ENCODE measurements around the gene METTL25B.

METTL25B gene

DNA sequence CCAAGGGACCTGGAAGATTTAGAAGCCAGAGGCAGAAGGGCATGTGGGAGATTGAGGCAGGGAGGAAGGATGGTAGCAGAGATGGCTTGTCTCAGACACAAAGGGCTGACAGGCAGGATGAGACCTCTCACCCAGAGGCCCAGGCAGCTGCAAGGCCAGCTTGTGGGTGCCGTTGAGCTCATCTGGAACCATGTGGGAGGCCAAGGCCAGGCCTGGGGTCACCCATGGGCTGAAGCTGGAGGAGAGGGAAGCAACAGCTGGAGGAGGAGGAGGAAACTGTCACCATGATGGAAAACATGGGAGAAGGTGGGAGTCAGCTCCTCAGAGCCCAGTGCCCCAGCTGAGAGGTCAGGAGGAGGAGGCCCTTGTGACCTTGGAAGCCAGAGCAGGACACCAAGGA, 29.3 kb upstream of the METTL25B start:
- no peak overlapping the region for H3K9ac ChIP-seq (ENCODE audit: low read length)
- H3K9me3 ChIP-seq (ENCODE audit: insufficient read depth, low read length): no peaks in the 10 kb centered on the region
- H2AFZ ChIP-seq (ENCODE audit: low read depth, low read length): no peak overlapping the region
- TF ChIP-seq, protein P1, sequence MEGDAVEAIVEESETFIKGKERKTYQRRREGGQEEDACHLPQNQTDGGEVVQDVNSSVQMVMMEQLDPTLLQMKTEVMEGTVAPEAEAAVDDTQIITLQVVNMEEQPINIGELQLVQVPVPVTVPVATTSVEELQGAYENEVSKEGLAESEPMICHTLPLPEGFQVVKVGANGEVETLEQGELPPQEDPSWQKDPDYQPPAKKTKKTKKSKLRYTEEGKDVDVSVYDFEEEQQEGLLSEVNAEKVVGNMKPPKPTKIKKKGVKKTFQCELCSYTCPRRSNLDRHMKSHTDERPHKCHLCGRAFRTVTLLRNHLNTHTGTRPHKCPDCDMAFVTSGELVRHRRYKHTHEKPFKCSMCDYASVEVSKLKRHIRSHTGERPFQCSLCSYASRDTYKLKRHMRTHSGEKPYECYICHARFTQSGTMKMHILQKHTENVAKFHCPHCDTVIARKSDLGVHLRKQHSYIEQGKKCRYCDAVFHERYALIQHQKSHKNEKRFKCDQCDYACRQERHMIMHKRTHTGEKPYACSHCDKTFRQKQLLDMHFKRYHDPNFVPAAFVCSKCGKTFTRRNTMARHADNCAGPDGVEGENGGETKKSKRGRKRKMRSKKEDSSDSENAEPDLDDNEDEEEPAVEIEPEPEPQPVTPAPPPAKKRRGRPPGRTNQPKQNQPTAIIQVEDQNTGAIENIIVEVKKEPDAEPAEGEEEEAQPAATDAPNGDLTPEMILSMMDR (IDR thresholded peaks at IDR 0.05; ENCODE audit: low read depth, low read length): no peak
- TF ChIP-seq EZH2phosphoT487 (IDR thresholded peaks at IDR 0.05; ENCODE audit: low read depth): no peak
- no peak overlapping the region for H3K4me2 ChIP-seq (ENCODE audit: low read length)
- peaks cover 14% of the 10 kb centered on the region for H3K27me3 ChIP-seq (ENCODE audit: low read depth, low read length)
- no peaks in the 10 kb centered on the region for H3K36me3 ChIP-seq (replicated peaks; ENCODE audit: low read depth, low read length)
- no peak overlapping the region for H3K27ac ChIP-seq (ENCODE audit: low read length)
- no peaks in the 10 kb centered on the region for H4K20me1 ChIP-seq (ENCODE audit: insufficient read depth, low read length)
- H3K4me1 ChIP-seq (ENCODE audit: low read length): no peaks in the 10 kb centered on the region
- no peak overlapping the region for H3K4me3 ChIP-seq (ENCODE audit: low read length)
- no peaks in the 10 kb centered on the region for H3K79me2 ChIP-seq (ENCODE audit: low read length)

DNA sequence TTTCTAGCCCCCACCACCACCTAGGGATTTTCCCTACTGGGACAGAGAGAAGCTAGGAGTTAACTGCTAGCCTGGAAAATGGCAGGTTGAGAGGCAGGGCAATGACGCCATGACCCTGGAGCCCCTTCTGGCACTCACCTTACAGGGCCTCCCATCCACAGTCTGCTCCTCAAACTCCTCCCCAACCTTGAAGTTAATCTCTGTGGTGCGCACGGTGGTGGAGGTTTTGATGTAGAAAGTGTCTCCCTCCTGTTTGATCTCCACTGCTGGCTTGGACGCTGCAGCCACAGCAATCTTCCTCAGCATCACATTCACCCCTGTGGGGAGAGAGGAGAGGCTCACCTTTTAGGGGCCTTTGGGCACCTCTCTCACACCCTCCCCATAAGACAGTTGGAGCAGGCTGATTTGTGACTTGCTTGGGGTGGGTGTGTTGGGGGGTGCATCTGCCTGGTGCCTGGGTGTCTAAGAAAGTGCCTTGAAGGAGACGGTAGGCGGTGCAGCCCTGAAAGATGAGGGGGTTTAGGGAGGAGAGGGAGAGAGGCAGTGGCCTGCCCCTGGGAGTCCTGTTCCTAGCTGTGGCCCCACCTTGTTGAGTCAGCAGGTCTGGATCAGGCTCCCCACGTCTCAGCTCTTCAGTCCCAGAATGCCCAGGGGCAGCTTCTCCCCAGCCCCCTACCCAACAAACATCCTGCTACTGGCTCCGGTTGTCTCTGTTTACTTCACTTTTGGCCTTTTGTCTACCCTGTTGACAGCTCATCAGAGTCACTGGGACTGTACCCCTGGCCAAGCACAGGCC, 27.3 kb upstream of the METTL25B start:
- H3K79me2 ChIP-seq (ENCODE audit: low read length): no peaks in the 10 kb centered on the region
- H3K4me2 ChIP-seq (ENCODE audit: low read length): no peak overlapping the region
- peaks cover 5% of the 10 kb centered on the region; the same call in 1 of the 2 replicates for H3K4me1 ChIP-seq (ENCODE audit: low read length)
- no peaks in the 10 kb centered on the region for H3K9me3 ChIP-seq (ENCODE audit: insufficient read depth, low read length)
- no peak overlapping the region for H3K27ac ChIP-seq (ENCODE audit: low read length)
- H3K27me3 ChIP-seq (ENCODE audit: low read depth, low read length): peaks cover 18% of the 10 kb centered on the region
- TF ChIP-seq, protein P1 (IDR thresholded peaks at IDR 0.05; ENCODE audit: low read depth, low read length): no peak
- no peak for TF ChIP-seq EZH2phosphoT487 (IDR thresholded peaks at IDR 0.05; ENCODE audit: low read depth)
- H3K36me3 ChIP-seq (replicated peaks; ENCODE audit: low read depth, low read length): no peaks in the 10 kb centered on the region
- H4K20me1 ChIP-seq (ENCODE audit: insufficient read depth, low read length): no peaks in the 10 kb centered on the region
- no peak overlapping the region for H3K4me3 ChIP-seq (ENCODE audit: low read length)
- no peak overlapping the region for H2AFZ ChIP-seq (ENCODE audit: low read depth, low read length)
- H3K9ac ChIP-seq (ENCODE audit: low read length): no peak overlapping the region

DNA sequence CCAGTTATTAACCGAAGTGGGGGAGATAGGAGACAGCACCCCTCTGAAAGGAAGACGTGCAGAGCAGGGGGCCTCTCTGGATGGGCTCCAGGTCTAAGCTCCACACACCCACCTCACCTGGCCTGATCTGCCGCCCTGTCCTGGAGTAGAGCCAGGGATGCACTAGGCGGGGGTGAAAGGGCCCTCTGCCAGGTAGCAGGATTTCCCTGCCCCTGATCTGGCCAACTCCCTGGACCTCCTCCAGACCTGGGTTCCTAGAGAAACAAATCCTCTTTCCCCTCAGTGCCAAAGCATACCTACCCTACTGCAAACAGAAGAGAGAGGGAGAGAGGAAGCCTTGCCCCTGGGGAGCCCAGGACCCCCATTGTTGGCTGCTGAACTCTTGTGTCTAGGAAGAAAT, 24.9 kb upstream of the METTL25B start:
- no peak overlapping the region for H3K4me2 ChIP-seq (ENCODE audit: low read length)
- H3K9ac ChIP-seq (ENCODE audit: low read length): no peak overlapping the region
- H3K27ac ChIP-seq (ENCODE audit: low read length): no peak overlapping the region

DNA sequence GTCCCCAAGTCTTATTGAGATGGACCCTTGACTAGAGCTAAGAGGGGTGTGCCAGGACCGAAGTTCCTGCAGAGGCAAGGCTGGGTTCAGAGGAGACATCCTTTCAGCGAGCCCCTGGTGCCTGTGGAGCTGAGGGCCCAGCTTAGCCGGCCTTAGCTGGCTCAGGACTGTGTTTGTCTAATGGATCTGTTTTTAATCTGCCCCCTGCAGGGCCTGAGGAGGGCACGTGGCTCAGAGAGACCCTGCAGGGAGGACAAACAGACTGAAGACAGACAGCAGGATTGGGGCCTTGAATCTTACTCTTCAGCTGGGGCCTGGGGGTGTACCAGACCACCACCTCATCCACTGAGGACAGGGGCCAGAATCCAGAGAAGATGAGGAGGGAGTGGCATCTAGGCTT, 24.5 kb upstream of the METTL25B start:
- no peaks in the 10 kb centered on the region for H3K36me3 ChIP-seq (replicated peaks; ENCODE audit: low read depth, low read length)
- H3K4me1 ChIP-seq (ENCODE audit: low read length): peaks cover 10% of the 10 kb centered on the region; the same call in 1 of the 2 replicates
- no peak overlapping the region for H3K4me3 ChIP-seq (ENCODE audit: low read length)
- no peak overlapping the region for H3K27ac ChIP-seq (ENCODE audit: low read length)
- no peaks in the 10 kb centered on the region for H4K20me1 ChIP-seq (ENCODE audit: insufficient read depth, low read length)
- TF ChIP-seq EZH2phosphoT487 (IDR thresholded peaks at IDR 0.05; ENCODE audit: low read depth): no peak
- TF ChIP-seq, protein P1 (IDR thresholded peaks at IDR 0.05; ENCODE audit: low read depth, low read length): peak; percentile 9; the same call in 1 of the 2 replicates
- peaks cover 21% of the 10 kb centered on the region for H3K27me3 ChIP-seq (ENCODE audit: low read depth, low read length)
- no peaks in the 10 kb centered on the region for H3K79me2 ChIP-seq (ENCODE audit: low read length)
- H3K9ac ChIP-seq (ENCODE audit: low read length): no peak overlapping the region
- H3K4me2 ChIP-seq (ENCODE audit: low read length): no peak overlapping the region
- H2AFZ ChIP-seq (ENCODE audit: low read depth, low read length): no peak overlapping the region
- H3K9me3 ChIP-seq (ENCODE audit: insufficient read depth, low read length): no peaks in the 10 kb centered on the region

More for the DNA sequence above, 24.9 kb upstream of the METTL25B start:
- Histone ChIP-seq H3K36me3 (replicated peaks; ENCODE audit: low read depth, low read length) (no peaks in the 10 kb centered on the region), H2AFZ (ENCODE audit: low read depth, low read length) (no peak overlapping the region), H3K4me3 (ENCODE audit: low read length) (no peak overlapping the region), H3K79me2 (ENCODE audit: low read length) (no peaks in the 10 kb centered on the region), H3K9me3 (ENCODE audit: insufficient read depth, low read length) (no peaks in the 10 kb centered on the region), H3K27me3 (ENCODE audit: low read depth, low read length) (peaks cover 21% of the 10 kb centered on the region), H3K4me1 (ENCODE audit: low read length) (peaks cover 10% of the 10 kb centered on the region; the same call in 1 of the 2 replicates), H4K20me1 (ENCODE audit: insufficient read depth, low read length) (no peaks in the 10 kb centered on the region)
- TF ChIP-seq, protein P1 (IDR thresholded peaks at IDR 0.05; ENCODE audit: low read depth, low read length): no peak
- no peak for TF ChIP-seq EZH2phosphoT487 (IDR thresholded peaks at IDR 0.05; ENCODE audit: low read depth)
